ENCODE data around the gene CELSR2.

CELSR2 gene

DNA sequence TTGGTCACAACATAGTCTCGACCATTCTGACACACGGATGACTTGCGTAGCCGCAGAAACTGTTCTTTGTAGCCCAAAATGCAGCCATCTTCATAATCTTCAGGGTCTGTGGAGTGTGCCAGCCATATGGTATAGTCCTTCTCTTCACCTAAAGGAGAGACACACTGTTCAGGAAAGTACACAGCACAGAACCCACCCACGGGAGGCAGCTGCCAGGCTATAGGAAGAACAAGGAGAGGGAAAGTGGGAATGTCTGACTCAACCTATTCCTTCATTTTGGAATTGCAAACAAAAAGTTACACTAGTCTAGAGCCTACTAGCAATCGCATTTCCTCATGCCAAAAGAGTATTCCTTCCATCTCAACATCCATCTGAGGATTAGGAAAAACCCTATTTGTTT lies 73.6 kb downstream of the CELSR2 start:
- Histone ChIP-seq H4K20me1 (ENCODE audit: insufficient read depth) (no peaks in the 10 kb centered on the region), H3K9ac (no peak overlapping the region), H3K4me2 (no peak overlapping the region), H3K27me3 (ENCODE audit: insufficient read depth, low read depth) (no peaks in the 10 kb centered on the region), H3K79me2 (ENCODE audit: insufficient read depth, low read depth) (no peaks in the 10 kb centered on the region), H2AFZ (ENCODE audit: low read depth) (no peak overlapping the region), H3K36me3 (ENCODE audit: insufficient read depth) (no peaks in the 10 kb centered on the region), H3K4me3 (IDR thresholded peaks at IDR 0.05; ENCODE audit: insufficient read depth, low read depth, low read length) (no peak overlapping the region), H3K27ac (no peak overlapping the region), H3K4me1 (ENCODE audit: low read depth, poor library complexity, severe bottlenecking) (no peaks in the 10 kb centered on the region)
- TF ChIP-seq, protein P1, sequence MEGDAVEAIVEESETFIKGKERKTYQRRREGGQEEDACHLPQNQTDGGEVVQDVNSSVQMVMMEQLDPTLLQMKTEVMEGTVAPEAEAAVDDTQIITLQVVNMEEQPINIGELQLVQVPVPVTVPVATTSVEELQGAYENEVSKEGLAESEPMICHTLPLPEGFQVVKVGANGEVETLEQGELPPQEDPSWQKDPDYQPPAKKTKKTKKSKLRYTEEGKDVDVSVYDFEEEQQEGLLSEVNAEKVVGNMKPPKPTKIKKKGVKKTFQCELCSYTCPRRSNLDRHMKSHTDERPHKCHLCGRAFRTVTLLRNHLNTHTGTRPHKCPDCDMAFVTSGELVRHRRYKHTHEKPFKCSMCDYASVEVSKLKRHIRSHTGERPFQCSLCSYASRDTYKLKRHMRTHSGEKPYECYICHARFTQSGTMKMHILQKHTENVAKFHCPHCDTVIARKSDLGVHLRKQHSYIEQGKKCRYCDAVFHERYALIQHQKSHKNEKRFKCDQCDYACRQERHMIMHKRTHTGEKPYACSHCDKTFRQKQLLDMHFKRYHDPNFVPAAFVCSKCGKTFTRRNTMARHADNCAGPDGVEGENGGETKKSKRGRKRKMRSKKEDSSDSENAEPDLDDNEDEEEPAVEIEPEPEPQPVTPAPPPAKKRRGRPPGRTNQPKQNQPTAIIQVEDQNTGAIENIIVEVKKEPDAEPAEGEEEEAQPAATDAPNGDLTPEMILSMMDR (conservative IDR thresholded peaks at IDR 0.05; ENCODE audit: low read depth, low read length): no peak
